HepG2 (cell line): ENCODE results near the gene DNAH9. TPM values are rescaled to one million over a fixed set of nuclear protein-coding genes. Genes with fewer than 3 reads are reported as not detected.

Experiments used
- ATAC-seq: fragments of 200-7000 bp; cut with Tn5 transposase; 3 replicates; pipeline ENCODE4 v1.9.1; 2020; ENCODE audit warnings: mild to moderate bottlenecking, moderate library complexity
- BruUV-seq: library from RNA; stranded (reverse); fragments of 400-500 nt; replicated peaks from 2 replicates; lab custom pipeline; 2021; lab: Mats Ljungman, UMichigan
- CTCF ChIA-PET: fragments of 300-600 bp; formaldehyde crosslinking; extraction: SDS; loops from one replicate; lab custom pipeline; 2021; ENCODE audit warnings: low total read pairs, inconsistent platforms, low intra/inter-chr PET ratio; lab: Yijun Ruan, JAX
- POLR2A ChIA-PET: fragments of 350-600 bp; sonication (Branson Sonifier 250); formaldehyde crosslinking; loops from one replicate; lab custom pipeline; 2020; ENCODE audit warnings: antibody characterized with exemption, inconsistent platforms; lab: Yijun Ruan, JAX
- DNase-seq: peaks from one replicate; pipeline ENCODE4 v3.0.0-alpha.2; 2015; ENCODE audit warnings: low spot score
- FAIRE-seq: peaks from 3 replicates; lab custom pipeline; 2011; peaks lifted over from hg19 to GRCh38; lab: Jason Lieb, UNC
- H2AFZ ChIP-seq: one replicate; pipeline ENCODE4 v1.6.1; 2011; ENCODE audit warnings: low read length, inconsistent platforms
- H3K27ac ChIP-seq: fragments of 300-600 bp; 3 replicates; pipeline ENCODE4 v1.8.0; 2011; ENCODE audit warnings: mixed run types, mild to moderate bottlenecking, mixed read lengths, low read length, inconsistent platforms; ENCODE audit not compliant: insufficient read depth; ENCODE audit errors: extremely low read length
- H3K27me3 ChIP-seq, 2 experiments: fragments of 200-600 bp in 1 of 2; 2 replicates in 1 of 2; 3 replicates in 1 of 2; pipeline versions ENCODE4 v1.6.0 to v1.8.0; 2011; ENCODE audit warnings: low read length in 2 of 2, mild to moderate bottlenecking in 2 of 2, moderate library complexity in 2 of 2, inconsistent platforms in 1 of 2; ENCODE audit not compliant: insufficient read depth in 2 of 2, control insufficient read depth in 1 of 2
- H3K36me3 ChIP-seq, 2 experiments: fragments of 200-600 bp in 1 of 2; replicated peaks in 1 of 2; 2 replicates in 1 of 2; 3 replicates in 1 of 2; pipeline versions ENCODE4 v1.5.1 to v1.8.0; 2011; ENCODE audit warnings: low read length in 2 of 2, inconsistent platforms in 1 of 2; ENCODE audit not compliant: insufficient read depth in 2 of 2, control insufficient read depth in 1 of 2
- H3K4me1 ChIP-seq: 2 replicates; pipeline ENCODE4 v1.5.1; 2012; ENCODE audit warnings: low read length, inconsistent platforms; ENCODE audit not compliant: insufficient read depth
- H3K4me2 ChIP-seq: 2 replicates; pipeline ENCODE4 v1.6.0; 2011; ENCODE audit warnings: low read depth, low read length, inconsistent platforms
- H3K4me3 ChIP-seq, 3 experiments: fragments of 200-600 bp in 1 of 3; sonication (generic), shearing (Covaris generic) in 1 of 3; replicated peaks in 1 of 3; 2 replicates each; pipeline ENCODE4 v1.5.1; 2011 to 2016; ENCODE audit warnings: low read length in 3 of 3, inconsistent platforms in 2 of 3, low read depth in 2 of 3, mild to moderate bottlenecking in 2 of 3, control low read depth in 1 of 3, mixed read lengths in 1 of 3; ENCODE audit not compliant: insufficient read depth in 1 of 3
- H3K79me2 ChIP-seq: one replicate; pipeline ENCODE4 v1.6.1; 2011; ENCODE audit warnings: low read length, inconsistent platforms; ENCODE audit not compliant: insufficient read depth
- H3K9ac ChIP-seq: 2 replicates; pipeline ENCODE4 v1.6.0; 2011; ENCODE audit warnings: mild to moderate bottlenecking, low read depth, low read length, inconsistent platforms; ENCODE audit not compliant: insufficient read depth
- H3K9me3 ChIP-seq: 2 replicates; pipeline ENCODE4 v1.5.1; 2012; ENCODE audit warnings: mild to moderate bottlenecking, low read length
- H4K20me1 ChIP-seq: 2 replicates; pipeline ENCODE4 v1.6.0; 2011; ENCODE audit warnings: inconsistent platforms, mild to moderate bottlenecking, low read length, moderate library complexity; ENCODE audit not compliant: insufficient read depth
- ARID4A ChIP-seq: sonication (generic); formaldehyde crosslinking; IDR thresholded peaks from 2 replicates; pipeline ENCODE4 v1.5.0; 2020; ENCODE audit warnings: mild to moderate bottlenecking, missing genetic modification reagents, borderline replicate concordance
- BCLAF1 ChIP-seq: fragments of 450-650 bp; IDR thresholded peaks from 2 replicates; pipeline ENCODE4 v1.6.1; 2017; ENCODE audit warnings: mild to moderate bottlenecking
- GATA4 ChIP-seq: sonication (generic); IDR thresholded peaks from 2 replicates; pipeline ENCODE4 v1.6.1; 2016; ENCODE audit warnings: antibody characterized with exemption, low read depth, borderline replicate concordance
- HMGA1 ChIP-seq: sonication (generic); formaldehyde crosslinking; conservative IDR thresholded peaks from 2 replicates; pipeline ENCODE4 v1.4.0; 2020; ENCODE audit warnings: missing genetic modification reagents
- IRF2 ChIP-seq: IDR thresholded peaks from 2 replicates; pipeline ENCODE4 v1.6.1; 2018; ENCODE audit warnings: missing genetic modification reagents, missing compliant biosample characterization
- KDM5A ChIP-seq: fragments of 200-600 bp; sonication (generic); IDR thresholded peaks from 2 replicates; pipeline ENCODE4 v1.7.0; 2018; ENCODE audit warnings: antibody characterized with exemption, mild to moderate bottlenecking, low read length, borderline replicate concordance
- MTA3 ChIP-seq: sonication (generic); formaldehyde crosslinking; IDR thresholded peaks from 2 replicates; pipeline ENCODE4 v1.4.0; 2020; ENCODE audit warnings: missing genetic modification reagents
- MTERF4 ChIP-seq: sonication (generic); formaldehyde crosslinking; IDR thresholded peaks from 2 replicates; pipeline ENCODE4 v1.8.0; 2023; ENCODE audit warnings: mild to moderate bottlenecking, missing genetic modification reagents
- PATZ1 ChIP-seq: sonication (generic); formaldehyde crosslinking; IDR thresholded peaks from 2 replicates; pipeline ENCODE4 v1.4.0; 2020; ENCODE audit warnings: missing genetic modification reagents
- PAWR ChIP-seq: sonication (generic); formaldehyde crosslinking; IDR thresholded peaks from 2 replicates; pipeline ENCODE4 v1.4.0; 2020; ENCODE audit warnings: missing genetic modification reagents, mild to moderate bottlenecking, borderline replicate concordance
- SP5 ChIP-seq: IDR thresholded peaks from 2 replicates; pipeline ENCODE4 v1.6.1; 2016; ENCODE audit warnings: low read depth, borderline replicate concordance
- ZSCAN12 ChIP-seq: sonication (generic); formaldehyde crosslinking; IDR thresholded peaks from 2 replicates; pipeline ENCODE4 v1.9.0; 2021; ENCODE audit warnings: mild to moderate bottlenecking, missing genetic modification reagents
- WGBS: methylation state at CpG from one replicate; pipeline ENCODE4 v1.1.6; 2017; ENCODE audit warnings: low lambda C conversion rate; 5-methylcytosine and 5-hydroxymethylcytosine counted together
- in situ Hi-C: cut with HindIII; loops from 2 replicates; pipeline ENCODE4 v1.10.0; 2017; ENCODE audit warnings: low pct_unique_long_range_greater_than_20kb; ENCODE audit not compliant: extremely low pct_ligation_motif_present
- intact Hi-C: fragments of 100-400 bp; cut with micrococcal nuclease; formaldehyde crosslinking; loops from one replicate; pipeline ENCODE4 v1.10.0; 2022; ENCODE audit not compliant: unreplicated experiment
- polyA plus RNA-seq, 8 experiments: library from polyadenylated mRNA; depleted of rRNA in 3 of 8; stranded (reverse) in 7 of 8; unstranded in 1 of 8; fragments of >200 nt; fragmentation: Illumina TruSeq in 4 of 8; extraction: Trizol in 4 of 8; gene quantifications; 2 replicates each; pipeline versions ENCODE4 v1.2.1 to v1.2.3, GENCODE V29; 2011 to 2016; ENCODE audit warnings: low read depth in 4 of 8, missing spikeins in 1 of 8, mixed read lengths in 1 of 8; ENCODE audit not compliant: insufficient read depth in 1 of 8
- total RNA-seq, 5 experiments: library from RNA; depleted of rRNA; stranded (reverse); fragments of >200 nt; fragmentation: Illumina TruSeq; extraction: Trizol; gene quantifications; 2 replicates each; pipeline ENCODE4 v1.2.3, GENCODE V29; 2016; ENCODE audit warnings: low read depth in 1 of 5
- TF ChIP-seq, protein P1 (sequence below): sonication (generic); formaldehyde crosslinking; IDR thresholded peaks from 2 replicates; pipeline ENCODE4 v1.4.0; 2020; ENCODE audit warnings: missing genetic modification reagents, borderline replicate concordance

The DNAH9 gene
- total and polyA plus RNA-seq, 2 of the 13 experiments (the other 11 are each of a cell fraction or from before 2014, with no cell fraction given) = not detected

GRCh38 chr17:11768106-11768505 lies 169.8 kb downstream of the DNAH9 start:
- H3K27ac ChIP-seq = no peak overlapping the region
- no peaks in the 10 kb centered on the region for H3K9me3 ChIP-seq
- ChIA-PET POLR2A (no interaction called here), CTCF (no interaction called here)
- DNase-seq (no peak), FAIRE-seq (no peak), ATAC-seq (no peak)
- no peaks in the 10 kb centered on the region for H3K79me2 ChIP-seq
- BruUV-seq = no TSS peak
- H3K4me2 ChIP-seq = no peak overlapping the region
- no peak overlapping the region for H3K4me3 ChIP-seq
- in situ Hi-C loops (no loop called here), intact Hi-C loops (no loop called here)
- WGBS = 51% methylated on average over 8 of the region's 11 CpGs
- no peak overlapping the region for H3K9ac ChIP-seq
- peaks cover 3 to 8% of the 10 kb centered on the region in 2 experiments; a peak in 2 of 5 replicates for H3K27me3 ChIP-seq
- H4K20me1 ChIP-seq = no peaks in the 10 kb centered on the region
- no peak overlapping the region for H2AFZ ChIP-seq
- H3K4me1 ChIP-seq = no peaks in the 10 kb centered on the region
- no peak for TF ChIP-seq ZSCAN12 (CRISPR knock-in tag)
- no peak for TF ChIP-seq KDM5A
- TF ChIP-seq ARID4A (CRISPR knock-in tag) = no peak
- TF ChIP-seq MTERF4 = no peak
- TF ChIP-seq MTA3 = no peak
- TF ChIP-seq PAWR (CRISPR knock-in tag) = no peak
- no peak for TF ChIP-seq SP5
- TF ChIP-seq GATA4 = no peak
- no peak for TF ChIP-seq IRF2 (CRISPR knock-in tag)
- TF ChIP-seq PATZ1 (CRISPR knock-in tag) = no peak
- no peak for TF ChIP-seq BCLAF1
- TF ChIP-seq, protein P1, sequence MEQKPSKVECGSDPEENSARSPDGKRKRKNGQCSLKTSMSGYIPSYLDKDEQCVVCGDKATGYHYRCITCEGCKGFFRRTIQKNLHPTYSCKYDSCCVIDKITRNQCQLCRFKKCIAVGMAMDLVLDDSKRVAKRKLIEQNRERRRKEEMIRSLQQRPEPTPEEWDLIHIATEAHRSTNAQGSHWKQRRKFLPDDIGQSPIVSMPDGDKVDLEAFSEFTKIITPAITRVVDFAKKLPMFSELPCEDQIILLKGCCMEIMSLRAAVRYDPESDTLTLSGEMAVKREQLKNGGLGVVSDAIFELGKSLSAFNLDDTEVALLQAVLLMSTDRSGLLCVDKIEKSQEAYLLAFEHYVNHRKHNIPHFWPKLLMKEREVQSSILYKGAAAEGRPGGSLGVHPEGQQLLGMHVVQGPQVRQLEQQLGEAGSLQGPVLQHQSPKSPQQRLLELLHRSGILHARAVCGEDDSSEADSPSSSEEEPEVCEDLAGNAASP = no peak
- no peak for TF ChIP-seq HMGA1
- H3K36me3 ChIP-seq = no peaks in the 10 kb centered on the region
